ENCODE measurements around the gene MMRN2.

MMRN2 gene

GRCh38 chr10:86953747-86954680, 3.4 kb downstream of the MMRN2 start:
- TF ChIP-seq CREB1 (IDR thresholded peaks at IDR 0.05; ENCODE audit: low read depth) (no peak), YY1 (IDR thresholded peaks at IDR 0.05; ENCODE audit: low read depth) (no peak), ZBTB7A (IDR thresholded peaks at IDR 0.05; ENCODE audit: low read depth) (no peak), CEBPB (IDR thresholded peaks at IDR 0.05) (no peak), NFIC (IDR thresholded peaks at IDR 0.05) (no peak), RAD21 (IDR thresholded peaks at IDR 0.05; ENCODE audit: low read depth) (no peak), REST (IDR thresholded peaks at IDR 0.05; ENCODE audit: low read depth) (no peak), TCF12 (IDR thresholded peaks at IDR 0.05; ENCODE audit: low read depth) (no peak), EGR1 (IDR thresholded peaks at IDR 0.05) (no peak), TEAD4 (IDR thresholded peaks at IDR 0.05) (no peak)
- TF ChIP-seq, protein P1, sequence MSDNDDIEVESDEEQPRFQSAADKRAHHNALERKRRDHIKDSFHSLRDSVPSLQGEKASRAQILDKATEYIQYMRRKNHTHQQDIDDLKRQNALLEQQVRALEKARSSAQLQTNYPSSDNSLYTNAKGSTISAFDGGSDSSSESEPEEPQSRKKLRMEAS (IDR thresholded peaks at IDR 0.05): no peak

DNA sequence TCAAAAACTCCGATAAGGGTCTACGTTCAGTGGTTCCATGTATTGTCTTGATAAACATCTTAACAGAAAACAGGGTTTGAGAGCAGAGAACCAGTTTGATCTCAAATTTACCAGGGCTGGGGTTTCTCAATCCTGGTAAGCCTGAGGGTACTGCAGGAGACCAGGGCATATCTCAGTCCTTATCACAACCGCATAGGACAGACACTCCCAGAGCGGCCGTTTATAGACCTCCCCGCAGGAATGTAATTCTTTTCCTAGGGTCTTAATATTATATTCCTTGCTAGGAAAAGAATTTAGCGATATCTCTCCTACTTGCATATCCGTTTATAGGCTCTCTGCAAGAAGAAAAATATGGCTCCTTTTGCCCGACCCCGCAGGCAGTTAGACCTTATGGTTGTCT, 4.7 kb downstream of the MMRN2 start:
- TF ChIP-seq EP300 (IDR thresholded peaks at IDR 0.05; ENCODE audit: borderline replicate concordance): 0 out of 2 replicates have a peak, but pooled peaks have one; percentile 24

DNA sequence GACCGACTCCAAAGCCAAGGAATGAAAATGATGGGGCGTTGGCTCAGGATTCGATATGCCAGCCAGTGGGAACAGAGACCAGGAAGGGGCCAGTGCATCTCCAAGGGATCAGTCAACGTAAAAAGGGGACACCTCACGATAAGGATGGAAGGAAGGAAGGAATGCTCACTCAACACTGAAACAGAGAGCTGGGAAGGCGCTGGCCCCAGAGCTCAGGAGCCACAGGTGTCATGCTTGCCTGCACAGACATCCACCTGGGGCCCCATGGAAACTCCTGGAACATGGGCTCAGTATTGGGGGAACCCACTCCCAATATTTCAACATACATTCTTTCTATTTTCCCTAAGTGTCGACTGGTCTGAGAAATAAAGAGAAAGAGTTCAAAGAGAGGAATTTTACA, 5.3 kb downstream of the MMRN2 start:
- TF ChIP-seq YY1 (IDR thresholded peaks at IDR 0.05; ENCODE audit: low read depth) (no peak), EGR1 (IDR thresholded peaks at IDR 0.05) (no peak), EP300 (IDR thresholded peaks at IDR 0.05; ENCODE audit: borderline replicate concordance) (no peak), TAF1 (IDR thresholded peaks at IDR 0.05; ENCODE audit: low read depth) (no peak), NFIC (IDR thresholded peaks at IDR 0.05) (no peak)

- TF ChIP-seq USF1 (IDR thresholded peaks at IDR 0.05): no peak; the same call in 1 of the 2 replicates
- no peak for TF ChIP-seq TAF1 (IDR thresholded peaks at IDR 0.05; ENCODE audit: low read depth)
- no peak for TF ChIP-seq REST (IDR thresholded peaks at IDR 0.05; ENCODE audit: low read depth)
- no peak for TF ChIP-seq CEBPB (IDR thresholded peaks at IDR 0.05)
- TF ChIP-seq, protein P1 (IDR thresholded peaks at IDR 0.05): no peak
- no peak for TF ChIP-seq RAD21 (IDR thresholded peaks at IDR 0.05; ENCODE audit: low read depth)
- TF ChIP-seq NFIC (IDR thresholded peaks at IDR 0.05): no peak
- TF ChIP-seq EGR1 (IDR thresholded peaks at IDR 0.05): no peak
- TF ChIP-seq EP300 (IDR thresholded peaks at IDR 0.05; ENCODE audit: borderline replicate concordance): no peak
- TF ChIP-seq CREB1 (IDR thresholded peaks at IDR 0.05; ENCODE audit: low read depth): no peak
These were observed 6.1 kb downstream of the MMRN2 start for GRCh38 chr10:86951184-86951761.

GRCh38 chr10:86950349-86950748, 7.1 kb downstream of the MMRN2 start:
- TF ChIP-seq TEAD4 (IDR thresholded peaks at IDR 0.05) (no peak), CEBPB (IDR thresholded peaks at IDR 0.05) (no peak), REST (IDR thresholded peaks at IDR 0.05; ENCODE audit: low read depth) (no peak), NFIC (IDR thresholded peaks at IDR 0.05) (no peak), EGR1 (IDR thresholded peaks at IDR 0.05) (no peak), YY1 (IDR thresholded peaks at IDR 0.05; ENCODE audit: low read depth) (no peak), RAD21 (IDR thresholded peaks at IDR 0.05; ENCODE audit: low read depth) (no peak), FOXM1 (IDR thresholded peaks at IDR 0.05; ENCODE audit: borderline replicate concordance, low read depth) (no peak)

Data from Ishikawa (cell line).